GM18508 (cell line): ENCODE results near the gene TREH.
"Not testable (repeated sequence)": the region's sequence is repeated elsewhere in the genome, so short reads cannot be mapped to it uniquely, and the experiment has no call there.

ENCODE experiments used
- ATAC-seq: cut with Tn5 transposase; IDR thresholded peaks from one replicate; pipeline ENCODE4 v1.9.1; 2021; ENCODE audit warnings: moderate number of reproducible peaks; ENCODE audit not compliant: insufficient read depth, unreplicated experiment

Gene TREH

DNA sequence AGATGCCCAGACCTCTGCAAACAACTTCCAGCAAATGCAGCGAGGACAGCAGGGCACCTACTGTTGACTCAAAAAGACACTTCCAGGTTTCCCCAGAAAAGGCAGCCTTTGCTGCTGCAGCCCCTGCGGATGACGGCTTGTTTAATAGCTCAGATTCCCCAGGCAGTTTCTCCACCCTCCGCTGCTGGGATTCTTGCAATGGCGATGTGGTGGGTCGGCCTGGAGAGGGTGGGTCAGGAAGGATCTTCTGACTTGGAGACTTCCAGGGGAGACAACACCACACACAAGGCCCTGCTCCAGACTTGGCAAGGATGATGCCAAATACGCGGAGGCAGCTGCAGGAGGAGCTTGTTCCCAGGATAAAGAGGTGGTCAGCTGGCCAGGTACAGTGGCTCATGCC is 17.9 kb upstream of the TREH start:
- ATAC-seq, result no peak

DNA sequence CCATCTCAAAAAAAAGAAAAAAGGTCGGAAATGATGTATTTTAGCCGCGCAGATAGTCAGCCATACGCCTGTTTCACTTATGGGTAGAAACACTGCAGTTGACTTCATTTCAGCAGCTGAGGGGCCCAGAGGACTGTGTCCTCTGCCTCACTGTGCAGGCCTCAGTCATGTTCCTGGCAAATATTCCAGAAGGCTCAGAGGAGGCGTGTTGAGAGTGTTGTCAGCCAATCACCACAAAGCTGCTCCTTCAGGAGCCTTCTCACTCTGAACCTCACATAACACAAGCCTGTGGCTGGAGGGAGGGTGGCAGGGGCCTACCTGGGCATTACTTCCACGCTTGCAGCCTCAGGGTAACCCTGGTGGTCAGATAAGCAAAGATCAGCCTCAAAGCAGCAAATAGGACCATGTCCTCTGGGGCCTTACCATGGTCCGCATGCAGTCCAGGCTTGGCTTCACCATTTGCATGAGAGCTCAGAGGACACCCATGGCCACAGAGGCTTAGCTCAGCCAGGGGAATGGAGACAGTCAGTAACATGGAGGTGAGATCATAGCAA is 17.3 kb upstream of the TREH start:
- no peak for ATAC-seq

DNA sequence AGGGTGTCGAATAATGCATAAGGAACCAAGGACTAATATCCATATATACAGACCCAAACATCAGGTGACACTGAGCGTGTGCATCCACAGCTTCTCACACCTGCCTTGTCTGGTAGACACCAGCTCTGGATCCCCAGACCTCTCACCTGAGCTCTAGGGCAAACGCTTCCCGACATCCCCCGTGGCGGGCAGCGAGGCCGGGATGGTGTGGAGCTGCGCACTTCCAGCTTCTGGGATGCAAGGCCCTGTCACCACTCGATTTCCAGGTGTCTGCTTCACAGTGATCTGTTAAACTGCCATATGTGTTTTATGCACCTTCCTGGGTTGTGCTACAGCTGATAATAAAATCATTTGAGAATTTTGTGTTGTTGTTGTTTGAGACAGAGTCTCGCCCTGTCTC is 15.3 kb upstream of the TREH start:
- ATAC-seq, result no peak

DNA sequence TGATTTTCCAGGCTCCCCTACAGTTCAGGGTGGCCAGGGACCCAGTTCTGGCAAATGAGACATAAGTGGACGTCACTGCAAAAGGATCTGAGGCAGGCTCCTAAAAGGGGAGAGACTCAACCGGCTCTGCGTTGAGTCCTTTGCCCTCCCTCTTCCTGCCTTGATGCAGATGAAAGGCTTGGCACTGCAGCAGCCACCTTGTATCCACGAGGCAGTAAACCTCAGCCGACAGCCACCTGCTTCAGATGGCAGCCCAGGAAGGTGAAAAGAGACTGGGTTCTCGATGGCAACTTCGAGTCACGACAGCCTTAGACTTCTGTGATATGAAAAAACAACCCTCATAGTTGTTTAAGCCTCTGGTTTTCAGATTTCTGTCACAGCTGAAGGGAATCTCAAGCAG is 14.7 kb upstream of the TREH start:
- ATAC-seq, result no peak

DNA sequence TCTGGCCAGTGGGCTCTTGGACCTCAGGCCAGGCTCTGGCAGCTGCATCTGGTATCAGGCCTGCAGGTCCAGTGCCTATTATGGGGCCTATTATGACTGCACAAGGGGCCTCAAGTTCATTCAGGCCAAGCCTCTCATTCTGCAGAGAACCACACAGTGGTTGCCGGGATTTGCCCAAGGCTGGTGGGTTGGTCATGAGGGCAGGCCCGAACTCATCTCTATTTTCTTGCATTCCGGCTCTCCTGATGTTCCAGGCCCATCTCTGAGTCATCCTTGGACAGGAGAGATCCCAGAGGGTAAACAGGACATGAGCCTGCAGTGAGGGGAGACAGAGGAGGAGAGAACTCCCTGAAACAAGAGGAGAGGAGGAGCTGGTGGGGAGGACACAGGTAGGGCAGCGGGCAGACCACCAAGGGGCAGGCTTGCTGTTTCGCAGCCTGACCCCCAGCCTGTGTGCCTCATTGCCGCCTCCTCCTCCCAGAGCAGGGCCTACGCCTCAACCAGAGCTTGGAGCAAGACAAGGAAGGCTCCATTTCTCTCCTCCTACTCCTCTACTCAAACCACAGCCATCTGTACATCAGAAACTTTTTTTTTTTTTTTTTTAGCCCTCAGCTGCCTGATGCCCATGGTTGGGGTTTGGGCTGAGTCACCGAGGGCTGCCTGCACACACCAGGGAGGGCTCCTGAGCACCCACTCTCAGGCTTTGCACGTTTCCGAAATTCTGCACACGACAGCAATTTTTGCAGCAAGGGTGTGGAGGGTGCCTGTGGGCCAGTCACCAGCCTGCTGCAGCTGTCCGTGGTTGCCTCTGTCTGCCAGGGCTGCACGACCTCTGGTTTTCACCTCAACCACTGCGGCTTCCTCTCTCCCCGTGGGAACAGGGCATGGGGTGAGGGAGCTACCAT is 12.7 kb upstream of the TREH start:
- ATAC-seq, result no peak

DNA sequence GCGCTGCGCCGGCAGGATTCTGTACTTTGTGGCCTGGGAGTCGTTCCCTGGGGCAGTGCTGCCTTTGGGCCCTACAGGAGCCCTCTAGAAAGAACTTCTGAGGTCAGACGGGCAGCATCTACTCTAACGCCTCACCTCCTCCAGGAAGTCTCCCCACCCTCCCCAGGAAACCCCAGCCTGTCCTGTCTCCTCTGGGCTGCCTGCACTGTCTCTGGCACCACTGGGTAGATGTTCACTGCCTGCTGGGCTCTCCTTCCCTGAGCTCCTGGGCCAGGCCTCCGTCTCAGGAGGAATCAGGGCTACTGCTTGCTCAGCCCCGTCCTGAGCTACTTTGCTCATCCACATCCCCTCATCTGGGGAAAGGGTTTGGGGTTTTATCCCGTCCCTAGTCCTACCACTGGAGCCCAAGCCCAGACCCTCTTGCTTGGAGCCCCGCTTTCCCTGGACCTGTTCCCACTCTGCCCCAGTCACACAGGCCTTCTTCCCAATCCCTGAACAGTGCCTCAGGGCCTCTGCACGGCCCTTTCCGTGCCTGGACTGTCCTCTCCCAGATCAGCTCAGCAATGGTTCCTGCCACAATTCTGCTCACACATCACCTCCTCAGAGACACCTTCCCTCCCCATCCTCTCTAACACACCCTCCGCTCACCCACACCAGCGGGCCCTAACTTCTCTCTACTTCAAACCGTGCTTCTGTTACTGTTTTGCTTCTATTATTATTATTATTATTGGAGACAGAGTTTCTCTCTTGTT is 11.3 kb upstream of the TREH start:
- no peak for ATAC-seq

DNA sequence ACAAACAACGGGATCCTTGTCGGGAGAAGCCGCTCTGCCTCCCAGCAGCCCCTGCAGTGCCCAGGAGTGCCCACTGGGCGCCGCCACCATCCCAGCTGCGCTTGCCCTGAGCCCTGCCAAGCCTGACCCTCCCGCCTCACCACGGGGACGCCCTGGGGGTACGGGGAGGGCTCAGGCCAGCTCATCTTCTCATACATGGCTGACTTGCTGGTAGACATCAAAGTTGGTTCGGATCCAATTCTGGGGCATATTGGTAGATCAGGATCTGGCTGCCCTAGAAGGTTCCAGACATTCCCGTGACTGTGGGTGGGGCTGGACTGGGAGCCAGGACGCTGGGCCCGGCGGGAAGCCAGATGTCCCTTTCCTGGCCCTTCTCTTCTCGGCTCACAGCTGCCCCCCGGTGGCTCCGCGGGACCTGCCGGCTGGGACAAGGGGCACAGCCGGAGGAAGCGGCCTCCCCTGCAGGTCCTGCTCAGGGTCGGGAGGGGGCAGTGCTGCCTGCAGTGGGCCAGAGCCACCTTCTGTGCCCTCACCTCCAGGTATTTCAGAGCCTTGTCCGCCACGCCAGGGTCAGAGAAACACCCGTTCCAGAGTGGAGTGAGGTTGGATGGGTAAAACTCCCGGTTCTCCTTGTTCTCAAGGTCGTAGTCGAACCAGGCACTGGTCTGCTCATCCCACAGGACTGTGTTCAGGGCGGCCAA is 10.6 kb upstream of the TREH start:
- ATAC-seq, result no peak

DNA sequence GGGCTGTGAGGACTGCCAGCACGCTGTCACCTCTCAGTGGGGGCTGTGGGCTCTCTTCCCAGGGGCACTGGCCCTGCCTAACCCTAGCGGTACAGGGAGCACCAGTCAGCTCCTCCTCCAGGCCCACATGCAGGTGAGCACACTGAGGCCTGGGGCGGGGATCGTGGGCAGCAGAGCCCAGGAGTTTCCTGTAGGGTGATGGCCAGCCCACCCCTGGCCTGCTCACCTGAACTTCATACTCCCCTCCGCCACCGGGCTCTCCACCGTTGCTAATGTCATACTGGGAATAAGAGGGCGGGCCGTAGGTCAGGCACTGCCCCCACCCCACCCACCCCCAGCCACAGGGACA is 10.0 kb upstream of the TREH start:
- ATAC-seq, result no peak

DNA sequence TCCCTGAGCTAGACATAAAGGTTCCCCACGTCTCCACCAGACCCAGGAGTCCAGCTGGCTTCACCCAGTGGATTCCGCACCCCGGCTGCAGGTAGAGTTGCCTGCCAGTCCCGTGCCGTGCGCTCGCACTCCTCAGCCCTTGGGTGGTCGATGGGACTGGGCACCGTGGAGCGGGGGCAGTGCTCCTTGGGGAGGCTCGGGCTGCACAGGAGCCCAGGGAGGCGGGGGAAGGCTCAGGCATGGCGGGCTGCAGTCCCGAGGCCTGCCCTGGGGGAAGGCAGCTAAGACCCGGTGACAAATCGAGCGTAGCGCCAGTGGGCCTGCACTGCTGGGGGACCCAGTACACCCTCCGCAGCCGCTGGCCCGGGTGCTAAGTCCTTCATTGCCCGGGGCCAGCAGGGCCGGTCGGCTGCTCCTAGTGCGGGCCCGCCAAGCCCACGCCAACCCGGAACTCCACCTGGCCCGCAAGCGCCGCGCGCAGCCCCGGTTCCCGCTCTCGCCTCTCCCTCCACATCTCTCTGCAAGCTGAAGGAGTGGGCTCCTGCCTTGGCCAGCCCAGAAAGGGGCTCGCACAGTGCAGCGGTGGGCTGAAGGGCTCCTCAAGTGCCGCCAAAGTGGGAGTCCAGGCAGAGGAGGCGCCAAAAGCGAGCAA is 9.5 kb upstream of the TREH start:
- no peak for ATAC-seq

DNA sequence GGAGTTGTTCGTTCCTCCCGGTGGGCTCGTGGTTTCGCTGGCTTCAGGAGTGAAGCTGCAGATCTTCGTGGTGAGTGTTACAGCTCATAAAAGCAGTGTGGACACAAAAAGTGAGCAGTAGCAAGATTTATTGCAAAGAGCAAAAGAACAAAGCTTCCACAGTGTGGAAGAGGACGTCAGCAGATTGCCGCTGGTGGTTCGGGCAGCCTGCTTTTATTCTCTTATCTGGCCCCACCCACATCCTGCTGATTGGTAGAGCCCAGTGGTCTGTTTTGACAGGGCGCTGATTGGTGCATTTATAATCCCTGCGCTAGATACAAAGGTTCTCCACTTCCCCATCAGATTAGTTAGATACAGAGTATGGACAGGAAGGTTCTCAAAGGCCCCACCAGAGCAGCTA is 8.9 kb upstream of the TREH start:
- ATAC-seq, result not testable (repeated sequence)

DNA sequence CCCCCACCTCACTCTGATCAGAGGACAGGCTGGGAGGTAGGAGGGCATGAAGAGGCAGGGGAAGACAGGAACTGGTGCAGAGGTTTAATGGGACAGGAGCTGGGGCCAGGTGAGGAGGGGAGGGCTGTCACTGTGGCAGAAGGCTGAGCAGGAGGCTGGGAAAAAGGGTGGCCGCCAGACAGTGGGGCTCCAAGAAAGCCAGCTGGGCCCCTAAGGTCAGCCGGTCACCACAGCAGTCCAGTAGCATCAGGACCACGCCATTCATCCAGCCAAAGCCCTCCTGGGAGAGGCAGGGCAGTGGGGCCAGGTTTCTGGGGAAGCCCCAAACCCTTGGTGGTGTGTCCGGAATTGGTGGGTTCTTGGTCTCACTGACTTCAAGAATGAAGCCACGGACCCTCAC is 8.5 kb upstream of the TREH start:
- ATAC-seq, result no peak

DNA sequence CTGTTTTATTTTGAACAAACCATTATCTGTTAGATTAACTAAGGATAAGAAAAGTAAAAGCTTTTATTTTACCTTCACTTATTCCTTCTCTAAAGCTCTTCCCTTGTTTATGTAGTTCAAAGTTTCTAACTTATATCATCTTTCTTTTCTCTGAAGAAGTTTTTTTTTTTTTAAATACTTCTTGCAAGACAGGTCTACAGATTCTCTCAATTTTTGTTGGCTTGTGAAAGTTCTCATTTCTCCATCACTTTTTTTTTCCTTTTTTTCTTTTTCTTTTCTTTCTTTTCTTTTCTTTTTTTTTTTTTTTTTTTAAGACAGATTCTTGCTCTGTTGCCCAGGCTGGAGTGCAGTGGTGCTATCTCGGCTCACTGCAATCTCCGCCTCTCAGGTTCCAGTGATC is 4.7 kb upstream of the TREH start:
- ATAC-seq, result no peak

DNA sequence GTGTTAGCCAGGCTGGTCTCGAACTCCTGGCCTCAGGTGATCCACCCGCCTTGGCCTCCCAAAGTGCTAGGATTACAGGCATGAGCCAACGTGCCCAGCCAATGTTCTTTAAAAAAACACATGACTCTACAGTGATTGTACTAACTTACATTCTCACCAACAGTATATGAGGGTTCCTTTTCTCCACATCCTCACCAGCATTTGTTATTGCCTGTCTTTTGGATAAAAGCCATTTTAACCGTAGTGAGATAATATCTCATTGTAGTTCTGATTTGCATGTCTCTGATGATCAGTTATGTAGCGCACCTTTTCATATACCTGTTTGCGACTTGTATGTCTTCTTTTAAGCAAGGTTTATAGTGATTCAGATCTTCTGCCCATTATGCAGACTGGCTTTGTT is 3.5 kb upstream of the TREH start:
- not testable (repeated sequence) for ATAC-seq

DNA sequence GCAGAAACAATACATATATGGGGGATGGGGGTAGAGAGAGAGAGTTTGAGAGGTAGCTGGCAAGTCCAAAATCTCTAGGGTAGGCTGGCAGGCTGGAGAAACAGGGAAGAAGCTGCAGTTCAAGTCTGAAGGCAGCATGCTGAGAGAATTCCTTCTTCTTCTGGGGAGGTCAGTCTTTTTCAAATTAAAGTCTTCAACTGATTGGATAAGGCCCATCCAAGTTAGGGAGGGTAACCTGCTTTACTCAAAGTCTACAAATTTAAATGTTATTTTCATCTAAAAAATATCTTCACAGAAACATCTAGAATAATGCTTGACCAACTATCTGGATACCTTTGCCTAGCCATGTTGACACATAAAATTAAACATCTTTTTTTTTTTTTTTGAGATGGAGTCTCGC is 2.9 kb upstream of the TREH start:
- ATAC-seq, result no peak

DNA sequence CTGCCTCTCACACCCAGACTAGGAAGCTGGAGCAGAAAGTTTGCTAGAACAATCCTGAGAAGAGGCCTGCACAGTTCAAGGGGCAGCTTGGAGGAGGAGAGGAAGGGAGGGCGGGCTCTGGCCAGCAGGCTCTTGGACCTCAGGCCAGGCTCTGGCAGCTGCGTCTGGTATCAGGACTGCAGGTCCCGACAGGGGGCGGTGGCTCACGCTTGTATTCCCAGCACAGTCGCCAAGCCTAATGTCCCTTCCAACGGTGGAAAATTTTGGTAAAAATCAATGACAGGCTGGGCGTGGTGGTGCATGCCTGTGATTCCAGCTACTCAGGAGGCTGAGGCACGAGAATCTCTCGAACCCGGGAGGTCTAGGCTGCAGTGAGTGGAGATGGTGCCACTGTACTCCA is 542 bp downstream of the TREH start:
- ATAC-seq, result not testable (repeated sequence)

DNA sequence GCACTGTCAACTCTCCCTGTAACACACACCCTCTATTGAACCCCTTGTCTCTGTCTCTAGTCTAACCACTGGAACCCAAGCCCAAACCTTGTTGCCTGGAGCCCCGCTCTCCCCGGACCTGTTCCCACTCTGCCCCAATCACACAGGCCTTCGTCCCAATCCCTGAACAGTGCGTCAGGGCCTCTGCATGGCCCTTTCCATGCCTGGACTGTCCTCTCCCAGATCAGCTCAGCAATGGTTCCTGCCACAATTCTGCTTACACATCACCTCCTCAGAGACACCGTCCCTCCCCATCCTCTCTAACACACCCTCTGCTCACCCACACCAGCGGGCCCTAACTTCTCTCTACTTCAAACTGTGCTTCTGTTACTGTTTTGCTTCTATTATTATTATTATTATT is 1.5 kb downstream of the TREH start:
- no peak for ATAC-seq

DNA sequence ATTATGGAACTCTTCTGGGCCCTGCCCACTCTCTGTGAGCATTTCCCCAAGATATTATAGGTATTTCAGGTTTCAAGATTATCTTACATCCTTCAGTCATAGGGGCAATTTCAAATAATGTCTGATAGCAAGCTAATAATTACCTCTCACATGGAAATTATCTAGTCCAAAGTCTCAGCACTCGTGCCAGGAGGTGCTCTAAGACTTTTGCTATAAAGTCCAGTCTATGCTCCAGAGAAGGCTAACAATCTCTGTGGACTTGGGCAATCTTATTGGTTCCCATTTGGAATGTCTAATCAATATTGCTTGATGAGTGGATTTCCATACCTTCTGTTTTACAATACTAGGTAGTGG is 5.4 kb downstream of the TREH start:
- ATAC-seq, result no peak

DNA sequence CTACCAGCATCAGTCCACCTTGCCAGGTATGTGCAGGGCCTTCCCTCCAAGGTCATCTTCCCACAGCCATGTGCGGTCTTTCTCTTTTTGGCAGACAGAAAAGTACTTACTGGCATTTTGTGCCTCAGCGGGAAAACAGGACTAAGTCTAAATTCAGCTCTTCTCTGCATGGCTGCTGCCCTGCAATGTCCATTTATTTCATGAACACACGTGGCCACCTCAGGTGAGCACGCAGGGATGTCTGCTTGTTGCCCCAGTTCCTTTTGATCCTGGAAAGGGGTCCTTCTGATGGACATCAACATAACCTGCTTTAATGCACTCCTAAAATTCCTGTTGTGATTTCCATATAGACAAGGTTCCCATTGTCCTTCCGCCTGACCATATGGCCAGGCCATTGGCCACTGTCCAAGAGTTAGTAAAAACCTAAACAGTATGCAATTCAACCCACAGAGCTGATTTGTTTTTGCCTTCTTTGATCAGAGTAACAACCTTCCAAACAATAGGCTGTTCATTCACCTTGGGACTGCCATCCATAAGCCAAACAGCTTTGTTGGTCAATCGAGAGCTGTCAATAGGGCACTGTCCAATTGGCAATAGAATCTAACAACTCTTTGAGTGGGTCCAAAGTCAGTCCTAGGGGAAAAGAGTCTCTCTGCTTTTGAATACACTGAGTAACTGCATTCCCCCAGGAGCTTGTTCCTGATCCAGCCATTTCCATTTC is 5.9 kb downstream of the TREH start:
- ATAC-seq, result no peak

DNA sequence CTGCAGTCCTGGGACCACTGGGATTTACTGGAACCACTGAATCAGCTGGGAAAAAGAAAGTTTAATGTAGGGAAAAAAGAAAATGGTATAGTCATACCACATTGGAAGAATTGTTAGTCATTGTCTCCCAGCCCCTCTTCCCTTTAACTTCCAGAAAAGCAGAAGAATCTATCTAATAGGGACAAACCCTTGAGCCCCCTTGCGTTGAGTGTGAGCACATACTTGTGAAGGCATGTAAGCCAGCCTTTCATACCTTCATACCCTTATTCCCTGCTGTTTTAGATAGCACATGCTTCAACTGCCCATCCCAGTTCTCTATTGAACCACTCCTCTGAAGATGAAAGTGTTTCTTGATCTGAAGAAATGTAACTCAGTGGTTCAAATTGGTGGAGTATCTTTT is 6.6 kb downstream of the TREH start:
- ATAC-seq, result no peak

DNA sequence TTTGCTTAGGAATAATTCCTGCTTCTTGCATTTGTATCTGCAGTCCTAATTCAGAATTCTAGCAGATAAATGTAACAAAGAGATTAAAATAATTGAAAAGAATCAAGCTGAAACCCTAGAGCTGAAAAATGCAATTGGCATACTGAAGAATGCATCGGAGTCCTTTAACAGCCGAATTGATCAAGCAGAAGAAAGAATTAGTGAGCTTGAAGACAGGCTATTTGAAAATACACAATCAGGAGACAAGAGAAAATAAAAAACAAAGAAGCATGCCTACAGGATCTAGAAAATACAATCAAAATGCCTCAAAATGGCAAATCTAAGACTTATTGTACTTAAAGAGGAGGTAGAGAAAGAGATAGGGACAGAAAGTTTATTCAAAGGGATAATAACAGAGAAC is 8.2 kb downstream of the TREH start:
- no peak for ATAC-seq
